Kasumi-1 (cell line): ENCODE results near the gene PRDM15.

ENCODE experiments used
- DNase-seq, 2 experiments: peaks; one replicate each; lab custom pipeline; 2025; lab: John Stamatoyannopoulos, UW

Gene PRDM15

DNA sequence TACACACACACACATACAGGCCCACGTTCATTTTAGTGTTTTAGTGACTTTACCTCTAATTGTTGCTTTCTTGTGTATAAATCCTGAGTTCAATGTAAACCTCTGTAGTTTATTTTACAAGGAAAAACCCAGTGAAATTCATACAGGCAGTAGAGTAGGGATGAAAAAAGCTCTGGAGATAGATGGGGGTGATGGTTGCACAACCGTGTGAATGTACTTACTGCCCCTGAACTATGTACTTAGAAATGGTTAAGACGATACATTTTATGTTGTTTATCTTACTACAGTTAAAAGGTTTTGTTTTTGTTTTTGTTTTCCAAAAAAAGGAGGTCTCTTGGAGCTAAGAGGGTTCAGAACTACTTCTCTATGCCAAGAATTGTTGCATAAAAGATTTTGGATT, 29.7 kb upstream of the PRDM15 start:
- no peak for DNase-seq

DNA sequence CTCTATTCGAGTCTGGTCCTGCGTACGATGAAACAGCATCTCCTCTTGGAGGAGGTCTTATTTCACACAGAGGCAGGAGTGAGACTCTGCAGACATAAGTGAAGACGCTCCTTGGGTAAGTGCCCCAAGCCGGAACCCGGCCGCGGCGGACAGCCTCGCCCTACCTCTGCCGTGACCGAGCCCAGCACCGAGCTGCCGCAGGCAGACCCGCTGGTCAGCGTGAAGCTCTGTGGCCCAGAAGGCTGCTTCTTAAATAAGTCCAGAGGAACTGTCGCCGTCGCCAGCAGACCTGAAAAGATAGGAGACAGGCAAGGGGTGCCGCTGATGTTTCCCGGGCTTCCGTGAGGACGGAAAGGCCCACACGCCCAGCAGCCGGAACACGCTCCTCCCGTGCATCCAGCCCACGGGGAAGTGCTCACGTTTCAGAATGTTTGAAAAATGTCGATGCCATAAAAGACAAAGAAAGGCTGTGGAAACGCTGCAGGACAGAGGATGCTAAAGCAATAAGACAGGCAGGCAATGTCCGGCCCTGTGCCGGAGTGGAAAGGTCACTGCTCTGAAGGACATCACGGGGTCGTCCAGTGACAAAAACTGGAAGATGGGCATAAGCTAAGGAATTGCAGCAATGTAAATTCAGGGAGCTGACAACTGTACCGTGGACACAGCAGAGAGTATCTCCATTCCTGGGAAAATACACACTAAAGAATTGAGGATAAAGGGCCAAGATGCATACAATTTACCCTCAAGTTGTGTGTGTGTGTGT, 28.5 kb upstream of the PRDM15 start:
- DNase-seq = no peak

DNA sequence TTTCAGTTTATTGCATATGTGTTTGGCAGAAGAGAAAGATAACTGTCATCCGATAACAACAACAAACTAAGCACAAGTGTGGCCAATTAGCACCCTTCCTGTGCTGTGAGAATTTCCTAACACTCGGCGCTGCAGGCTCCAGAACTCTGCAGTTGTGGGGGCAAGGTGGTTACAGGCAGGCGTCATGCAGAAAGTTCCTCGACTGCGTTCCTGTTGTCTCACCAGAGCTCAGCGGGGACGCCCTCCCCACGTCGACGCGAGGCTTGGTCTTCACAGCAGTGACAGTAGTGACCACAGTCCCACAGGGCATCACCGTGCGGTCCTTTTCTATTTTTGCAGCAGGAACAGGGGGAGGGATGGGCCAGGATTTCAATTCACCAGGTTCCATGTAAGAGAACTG, 27.6 kb upstream of the PRDM15 start:
- no peak for DNase-seq

DNA sequence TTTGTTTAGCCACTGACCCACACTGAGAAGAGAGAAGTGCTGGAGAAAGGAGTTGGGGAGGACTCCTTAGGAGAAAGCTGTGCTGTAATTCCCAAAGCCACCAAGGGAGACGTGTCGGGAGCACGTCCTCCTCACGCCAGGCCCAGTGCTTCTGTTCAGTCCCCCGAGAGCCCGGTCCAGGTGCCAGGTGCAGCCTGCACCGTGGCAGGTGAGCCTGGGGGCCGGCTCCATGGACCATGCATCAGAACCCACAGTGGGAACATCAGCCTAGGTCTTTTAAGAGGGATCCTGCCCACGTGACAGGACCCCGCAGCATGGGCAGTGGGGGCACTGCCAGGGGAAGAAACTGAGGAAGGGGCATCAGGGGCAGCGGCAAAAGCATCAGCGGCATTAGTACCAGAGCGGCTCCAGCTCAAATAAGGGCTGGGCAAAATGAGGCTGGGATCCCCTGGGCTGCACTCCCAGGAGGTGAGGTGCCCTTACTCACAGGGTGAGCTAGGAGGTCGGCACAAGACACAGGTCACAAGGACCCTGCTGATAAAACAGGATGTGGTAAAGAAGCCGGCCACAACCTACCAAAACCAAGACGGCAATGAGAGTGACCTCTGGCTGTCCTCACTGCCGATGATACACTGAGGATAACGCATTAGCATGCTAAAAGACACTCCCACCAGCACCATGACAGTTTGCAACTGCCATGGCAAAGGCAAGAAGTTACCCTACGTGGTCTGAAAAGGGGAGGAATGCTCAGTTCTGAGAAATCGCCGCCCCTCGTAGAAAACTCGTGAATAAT, 24.6 kb upstream of the PRDM15 start:
- no peak for DNase-seq

DNA sequence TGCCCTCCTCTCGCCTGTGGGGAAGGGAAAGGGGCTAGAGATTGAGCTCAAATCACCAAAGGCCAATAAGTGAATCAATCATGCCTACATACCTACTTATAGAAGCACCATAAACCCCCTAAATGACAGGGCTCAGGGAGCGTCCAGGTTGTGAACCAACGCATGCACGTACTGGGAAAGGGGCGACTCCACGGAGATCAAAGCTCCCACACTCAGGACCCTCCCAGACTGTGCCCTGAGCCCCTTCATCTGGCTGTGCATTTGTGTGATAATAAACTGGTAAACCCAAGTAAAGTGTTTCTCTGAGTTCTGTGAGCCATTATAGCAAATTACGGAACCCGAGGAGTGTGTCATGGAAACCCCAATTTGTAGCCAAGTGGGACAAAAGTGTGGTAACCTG, 23.8 kb upstream of the PRDM15 start:
- no peak for DNase-seq

DNA sequence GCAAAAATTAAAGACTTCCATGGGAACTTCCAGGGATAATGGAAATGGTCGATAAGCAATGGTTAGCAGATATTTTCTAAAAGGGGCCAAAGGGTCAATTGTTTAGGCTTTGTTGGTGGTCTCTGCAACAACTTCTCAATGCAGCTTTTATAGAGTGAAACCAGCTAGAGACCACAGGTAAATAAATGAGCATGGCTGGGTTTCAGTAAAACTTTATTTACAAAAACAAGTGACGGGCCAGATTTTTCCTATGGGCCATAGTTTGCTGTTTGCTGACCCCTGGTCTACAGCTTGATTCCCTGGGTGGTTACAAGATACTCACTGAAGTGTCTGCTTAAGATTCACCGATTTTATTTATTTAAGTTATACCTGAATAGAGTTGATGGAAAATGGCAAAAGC, 22.6 kb upstream of the PRDM15 start:
- no peak for DNase-seq

DNA sequence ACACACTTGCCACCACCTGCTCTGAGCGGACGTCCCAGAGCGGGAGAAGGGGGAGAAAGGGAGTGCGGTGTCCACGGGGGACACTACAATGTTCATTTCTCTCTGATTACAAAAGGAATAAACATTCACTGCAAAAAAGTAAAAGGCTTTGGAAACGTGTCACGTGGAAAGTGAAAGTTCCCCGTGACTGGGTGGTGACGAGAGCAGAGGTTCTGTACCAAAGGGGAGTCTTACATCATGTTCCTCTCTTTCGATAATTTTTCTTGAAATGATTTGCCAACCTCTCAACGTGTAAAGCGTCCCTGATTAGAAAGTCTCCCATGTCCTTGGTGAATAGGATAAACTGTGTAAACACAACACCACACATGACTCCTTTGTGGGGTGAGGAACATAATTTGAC, 22.0 kb upstream of the PRDM15 start:
- DNase-seq = no peak

DNA sequence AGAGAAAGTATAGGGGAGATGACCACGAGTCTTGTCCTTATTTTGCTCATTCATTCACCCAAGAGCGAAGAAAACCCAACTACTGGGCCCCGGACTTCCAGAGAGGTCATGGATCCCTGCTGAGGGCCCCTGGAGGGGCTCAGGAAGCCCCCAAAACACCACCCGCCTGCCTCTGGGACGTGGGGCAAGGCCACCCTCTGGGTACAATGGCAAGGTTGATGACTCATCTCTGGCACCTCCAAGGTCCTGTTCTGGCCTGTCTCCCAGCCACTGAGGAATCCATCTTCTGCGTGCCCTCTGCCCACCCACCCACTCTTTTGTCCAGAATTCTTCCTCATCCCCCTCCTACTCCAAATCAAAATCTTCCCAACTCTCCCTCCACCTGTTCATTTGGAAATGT, 21.3 kb upstream of the PRDM15 start:
- no peak for DNase-seq

DNA sequence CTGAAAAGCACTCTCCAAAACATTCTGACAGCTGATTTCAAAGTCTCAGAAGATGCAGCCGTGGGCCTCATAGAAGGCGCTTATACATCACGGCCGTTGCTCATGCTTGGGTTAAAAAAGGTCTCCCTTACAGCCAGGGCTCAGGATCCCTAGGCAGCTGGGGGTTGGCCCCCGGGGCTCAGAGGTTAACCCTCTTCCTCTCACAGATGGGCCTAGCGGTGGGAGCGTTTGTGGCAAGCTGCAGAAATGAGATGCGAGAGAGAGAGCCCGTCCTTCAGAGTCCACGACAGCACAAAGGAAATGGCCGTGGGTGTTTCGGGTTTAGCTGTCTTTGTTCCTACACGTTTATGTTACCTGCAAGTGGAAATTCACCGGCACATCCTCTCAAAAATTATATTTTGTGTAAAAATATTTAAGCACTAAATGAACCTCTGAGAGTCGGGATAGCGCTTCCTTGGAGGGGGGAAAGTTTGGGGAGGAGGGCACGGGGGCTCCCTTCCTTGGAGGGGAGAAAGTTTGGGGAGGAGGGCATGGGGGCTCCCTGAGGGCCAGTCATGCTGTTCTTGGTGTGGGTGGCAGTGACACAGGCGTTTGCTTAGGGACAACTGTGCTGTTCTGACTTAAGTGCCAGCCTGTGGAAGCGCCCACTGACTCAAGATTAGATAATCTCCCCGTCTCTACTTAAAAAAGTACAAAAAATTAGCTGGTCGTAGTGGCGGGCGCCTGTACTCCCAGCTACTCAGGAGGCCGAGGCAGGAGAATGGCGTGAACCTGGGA, 20.5 kb upstream of the PRDM15 start:
- peak in 1 of 2 experiments; percentile 3 for DNase-seq

DNA sequence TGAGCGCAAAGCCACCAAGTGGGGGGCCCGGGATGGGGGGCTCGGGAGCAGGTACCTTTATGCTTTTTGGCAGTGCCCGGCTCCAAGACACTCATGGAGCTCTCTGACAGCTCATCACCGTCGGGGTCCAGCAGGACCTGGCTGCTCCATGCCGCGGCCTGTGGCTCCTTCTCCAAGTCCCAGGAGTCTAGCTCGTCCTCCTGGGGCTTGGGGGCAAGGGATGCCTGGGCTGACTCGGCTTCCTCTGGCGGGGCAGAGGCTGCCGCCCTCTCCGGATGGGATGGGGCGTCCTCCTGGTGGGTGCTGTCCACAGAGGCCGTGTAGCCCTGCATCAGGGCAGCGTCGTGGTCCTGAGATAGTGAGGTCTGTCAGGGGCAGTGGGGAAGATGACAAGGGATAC, 19.9 kb upstream of the PRDM15 start:
- no peak for DNase-seq

DNA sequence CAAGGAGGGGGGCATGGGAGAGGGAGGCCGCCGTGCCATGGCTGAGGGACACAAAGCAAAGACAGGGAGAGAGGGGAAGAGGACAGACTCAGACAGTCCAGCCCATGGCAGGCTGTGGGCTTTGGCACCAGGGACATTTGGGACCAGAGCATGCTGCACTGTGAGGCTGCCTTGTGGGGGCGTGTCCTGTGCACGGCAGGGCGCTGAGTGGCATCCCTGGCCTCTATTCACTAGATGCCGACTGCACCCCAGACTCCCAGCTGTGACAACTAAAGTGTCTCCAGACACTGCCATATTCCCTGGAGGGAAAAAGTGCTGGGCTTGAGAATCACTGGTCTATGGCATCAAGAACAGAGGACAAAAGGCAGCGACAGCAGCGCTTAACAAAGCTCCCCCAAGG, 18.6 kb upstream of the PRDM15 start:
- DNase-seq = no peak

DNA sequence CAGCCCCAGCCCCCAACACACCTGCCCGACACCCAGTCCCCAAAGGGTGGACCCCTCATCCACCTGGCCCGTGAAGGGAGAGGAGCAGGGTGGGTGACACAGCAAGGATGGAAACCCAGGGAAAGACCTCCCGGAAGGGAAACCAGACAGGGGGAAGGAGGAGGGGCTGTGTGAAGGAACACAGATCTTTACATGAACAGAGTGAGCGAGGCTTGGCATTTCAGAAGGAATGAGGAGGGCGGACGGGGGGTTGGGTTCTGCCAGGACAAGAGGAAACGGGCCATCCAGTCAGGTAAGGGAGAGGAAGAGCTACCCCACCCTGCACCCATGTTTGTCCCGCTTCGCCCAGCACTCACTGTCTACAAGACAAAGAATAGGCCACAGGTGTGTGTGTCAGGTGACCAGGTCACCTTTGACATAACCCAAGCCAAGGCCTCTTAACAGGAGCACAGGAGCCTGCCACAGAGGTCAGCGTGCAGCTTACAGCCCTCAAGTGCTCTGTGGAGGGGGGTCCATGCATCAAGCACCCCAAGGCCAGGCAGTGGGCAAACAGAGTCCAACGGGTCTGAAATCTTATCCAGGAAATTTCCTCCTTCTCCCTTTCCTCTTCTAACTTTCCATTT, 18.0 kb upstream of the PRDM15 start:
- no peak for DNase-seq

DNA sequence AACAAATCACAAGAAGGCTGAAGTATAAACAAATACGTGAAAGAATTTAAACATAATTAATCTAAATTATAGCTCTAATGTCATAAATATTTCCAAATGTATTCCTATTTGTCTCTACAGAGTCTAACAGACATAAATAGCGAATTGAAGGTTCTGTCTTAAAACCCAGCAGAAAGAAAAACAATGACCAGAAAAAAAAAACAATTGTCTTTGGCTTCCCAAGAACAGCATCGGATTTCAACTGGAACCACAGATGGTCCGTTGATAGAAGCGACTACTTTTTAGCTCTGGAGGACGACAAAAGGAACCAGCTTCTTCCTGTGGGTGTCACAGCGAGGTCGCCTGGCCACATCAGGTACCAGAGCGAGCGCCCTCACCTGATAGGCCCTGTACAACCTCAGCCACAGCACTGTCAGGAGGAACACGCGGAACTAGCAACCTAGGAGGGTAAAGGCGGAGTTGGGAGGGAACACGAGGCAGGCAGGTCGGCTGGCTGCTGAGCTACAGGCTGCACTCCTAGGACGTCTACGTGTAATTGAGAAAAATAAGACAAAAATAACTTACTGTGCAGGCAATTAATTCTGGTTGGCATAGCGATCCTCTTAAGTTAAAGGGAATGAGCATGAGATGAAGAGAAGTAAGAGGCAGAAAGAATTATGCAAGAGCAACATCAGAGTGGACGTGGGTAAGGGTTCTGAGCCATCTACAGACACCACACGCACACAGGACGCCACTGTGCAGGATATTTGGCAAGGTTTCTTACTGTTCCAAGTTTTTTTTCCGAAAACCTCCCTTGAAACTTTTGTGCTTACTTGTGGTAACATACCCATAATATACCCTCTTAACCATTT, 16.7 kb upstream of the PRDM15 start:
- DNase-seq = peak; percentile 25 to 34

DNA sequence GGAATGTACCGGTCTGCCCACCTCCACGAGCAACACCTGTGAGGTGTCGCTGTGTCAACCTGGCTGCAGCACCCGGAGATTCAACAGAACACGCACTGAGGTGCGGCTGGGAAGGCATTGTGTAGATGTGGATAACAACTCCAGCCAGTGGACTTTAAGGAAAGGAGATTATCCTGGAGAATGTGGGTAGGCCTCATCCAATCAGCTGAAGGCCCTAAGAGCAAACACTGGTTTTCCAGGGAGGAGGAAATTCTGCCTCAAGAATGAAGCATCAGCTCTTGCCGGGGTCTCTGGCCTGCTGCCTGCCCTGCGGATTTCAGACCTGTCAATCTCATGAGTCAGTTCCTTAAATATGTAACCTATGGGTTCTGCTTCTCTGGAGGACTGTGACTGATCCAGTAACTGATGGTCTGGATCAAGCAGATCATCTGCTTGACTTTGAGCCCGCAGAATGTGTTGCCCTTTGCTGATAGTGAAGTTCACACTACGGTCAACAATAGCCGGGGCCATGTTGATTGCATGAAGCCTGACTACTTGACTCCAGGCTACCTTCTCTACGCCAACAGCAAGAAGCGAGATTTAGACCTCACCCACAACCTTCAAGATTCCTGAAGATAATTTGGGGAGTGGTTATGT, 15.9 kb upstream of the PRDM15 start:
- DNase-seq = no peak

DNA sequence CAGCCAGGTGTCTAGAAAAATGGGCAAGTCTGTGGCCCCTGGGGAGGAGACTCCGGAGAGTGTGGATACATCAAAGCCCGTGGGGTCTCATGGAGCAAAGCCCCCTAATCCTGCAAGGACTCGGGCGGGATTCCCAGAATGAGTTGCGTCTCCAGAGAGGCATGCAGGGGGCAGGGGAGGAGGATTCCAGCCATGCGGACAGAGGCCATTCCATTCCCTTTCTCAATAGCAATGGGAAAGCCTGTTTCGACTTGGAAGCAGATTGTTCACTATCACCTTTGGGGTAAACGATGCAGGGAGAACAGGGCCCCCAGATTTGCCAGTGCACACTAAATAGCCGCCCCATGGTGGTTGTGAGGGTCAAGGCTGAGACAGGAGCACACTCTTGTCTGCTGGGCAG, 15.4 kb upstream of the PRDM15 start:
- no peak for DNase-seq

DNA sequence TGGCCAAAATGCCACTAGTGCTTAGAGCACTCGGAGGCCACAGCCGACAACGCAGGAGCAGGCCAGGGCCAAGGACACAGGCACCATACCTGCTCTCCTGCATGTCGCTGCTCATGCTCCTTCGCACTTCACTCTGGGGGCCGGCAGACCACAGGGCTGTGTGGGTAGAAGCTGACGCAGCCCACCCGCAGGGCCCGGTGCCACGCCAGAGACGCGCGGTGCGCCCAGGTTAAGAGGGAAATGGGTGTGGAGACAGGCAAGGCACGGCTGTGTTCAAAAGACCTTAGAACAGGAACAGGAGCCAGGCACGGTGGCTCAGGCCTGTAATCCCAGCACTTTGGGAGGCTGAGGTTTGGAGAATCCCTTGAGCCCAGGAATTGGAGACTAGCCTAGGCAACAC, 13.6 kb upstream of the PRDM15 start:
- DNase-seq = no peak

DNA sequence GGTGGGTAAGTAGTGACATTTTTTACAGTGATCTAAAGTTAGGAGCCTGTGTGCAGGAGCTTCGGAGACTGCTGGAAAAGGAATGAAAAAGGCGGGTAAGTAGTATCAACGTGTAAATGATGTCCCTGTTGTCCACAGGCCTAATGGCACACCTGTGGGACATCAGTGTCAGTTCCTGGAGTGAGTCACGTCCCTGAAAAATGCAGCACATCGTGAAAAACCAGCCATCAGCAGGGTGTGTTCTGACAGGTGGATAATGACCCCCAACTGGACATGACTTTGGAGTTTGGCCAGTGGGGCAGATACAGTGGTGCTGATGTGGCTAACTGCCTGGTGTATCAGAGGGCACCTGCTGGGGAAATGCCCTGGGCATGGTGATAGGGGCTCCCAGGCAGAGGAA, 12.0 kb upstream of the PRDM15 start:
- no peak for DNase-seq

DNA sequence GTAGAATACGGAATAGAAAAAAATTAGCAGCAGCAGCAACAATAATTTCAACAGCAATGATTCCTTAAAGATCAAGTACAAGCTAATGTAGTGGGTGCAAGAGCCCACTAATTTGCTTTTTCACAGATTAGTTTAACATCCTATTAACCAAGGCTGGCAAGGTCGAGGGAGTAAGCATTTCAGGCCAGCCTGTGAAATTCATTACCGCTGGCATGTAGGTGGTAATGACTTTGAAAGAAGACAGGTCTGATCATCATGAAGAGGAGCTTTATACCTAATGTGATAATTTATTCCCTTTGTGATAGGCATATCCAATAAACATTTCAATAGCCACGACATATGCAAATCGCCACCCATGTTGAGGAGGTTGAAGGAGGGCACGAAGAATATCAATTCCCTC, 11.2 kb upstream of the PRDM15 start:
- no peak for DNase-seq

DNA sequence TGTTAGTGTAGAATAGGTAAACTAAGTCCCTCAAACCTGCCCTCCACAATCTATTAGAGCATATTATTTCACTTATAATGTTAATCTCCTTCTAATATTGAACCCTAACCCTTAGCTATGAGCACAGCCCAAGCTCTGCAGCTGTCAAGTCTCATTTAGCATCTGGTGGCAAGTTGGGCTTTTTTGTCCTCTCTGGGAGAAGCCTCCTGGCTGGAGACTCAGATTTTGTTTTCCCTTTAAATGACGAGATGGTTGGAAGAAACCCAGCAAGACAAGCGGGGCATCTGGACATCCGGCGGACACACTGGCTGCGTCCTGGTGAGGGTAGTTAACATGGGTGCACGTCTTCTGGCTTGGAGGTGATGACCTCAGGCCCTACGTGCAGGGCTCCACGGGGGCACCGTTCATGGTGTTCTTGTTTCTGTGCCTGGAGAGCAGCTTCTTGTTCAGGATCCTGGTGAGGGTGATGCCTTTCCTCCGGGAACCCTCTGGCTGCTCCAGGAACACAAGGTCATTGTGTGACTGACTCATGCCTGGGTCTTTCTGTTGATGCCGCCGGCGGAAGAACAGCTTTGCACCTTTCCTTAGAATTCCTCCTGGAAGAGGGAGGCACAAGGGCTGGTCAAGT, 9.7 kb upstream of the PRDM15 start:
- DNase-seq = no peak

DNA sequence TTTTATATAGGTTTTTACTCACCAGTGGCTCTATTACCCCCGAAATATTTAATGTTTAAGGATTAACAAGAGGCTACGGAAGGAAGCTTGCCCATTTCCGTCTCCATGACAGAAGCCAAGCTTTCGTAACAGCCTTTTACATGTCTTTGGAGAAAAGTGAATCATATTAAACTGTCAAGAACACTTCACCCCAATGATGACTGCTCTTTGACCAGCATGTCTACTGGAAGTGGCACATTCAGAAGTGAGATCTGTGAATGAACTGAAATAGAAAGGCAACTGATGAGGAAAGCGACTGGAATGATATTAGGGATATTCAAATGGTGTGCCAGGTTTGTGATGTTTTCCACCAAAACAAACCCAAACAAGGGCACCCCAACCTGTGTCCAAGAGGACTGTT, 8.5 kb upstream of the PRDM15 start:
- no peak for DNase-seq

DNA sequence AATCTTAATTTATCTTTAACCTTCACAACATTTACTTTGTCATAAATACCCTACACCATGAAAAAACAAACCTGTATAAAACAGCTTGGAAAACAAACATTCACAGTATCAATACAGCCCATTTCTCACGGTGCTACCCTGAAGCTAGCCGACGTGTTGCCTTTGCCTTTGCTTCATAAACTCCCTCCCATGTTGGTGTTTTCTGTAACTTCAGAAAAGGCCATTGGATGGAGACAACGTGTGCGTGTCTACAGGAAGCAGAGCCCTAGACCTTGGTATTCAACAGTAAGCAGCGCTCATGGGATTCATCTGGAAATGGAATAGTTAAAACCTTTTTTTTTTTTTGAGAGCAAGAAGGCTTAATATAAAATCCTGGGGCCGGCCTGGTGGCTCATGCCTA, 7.2 kb upstream of the PRDM15 start:
- DNase-seq = no peak
